GM21423 (cell line): Measurements from ENCODE around the gene IRF9.

ENCODE experiments used
- ATAC-seq: cut with Tn5 transposase; IDR thresholded peaks from one replicate; pipeline ENCODE4 v1.9.1; 2021; ENCODE audit warnings: mild to moderate bottlenecking, moderate library complexity; ENCODE audit not compliant: unreplicated experiment

The IRF9 gene

DNA sequence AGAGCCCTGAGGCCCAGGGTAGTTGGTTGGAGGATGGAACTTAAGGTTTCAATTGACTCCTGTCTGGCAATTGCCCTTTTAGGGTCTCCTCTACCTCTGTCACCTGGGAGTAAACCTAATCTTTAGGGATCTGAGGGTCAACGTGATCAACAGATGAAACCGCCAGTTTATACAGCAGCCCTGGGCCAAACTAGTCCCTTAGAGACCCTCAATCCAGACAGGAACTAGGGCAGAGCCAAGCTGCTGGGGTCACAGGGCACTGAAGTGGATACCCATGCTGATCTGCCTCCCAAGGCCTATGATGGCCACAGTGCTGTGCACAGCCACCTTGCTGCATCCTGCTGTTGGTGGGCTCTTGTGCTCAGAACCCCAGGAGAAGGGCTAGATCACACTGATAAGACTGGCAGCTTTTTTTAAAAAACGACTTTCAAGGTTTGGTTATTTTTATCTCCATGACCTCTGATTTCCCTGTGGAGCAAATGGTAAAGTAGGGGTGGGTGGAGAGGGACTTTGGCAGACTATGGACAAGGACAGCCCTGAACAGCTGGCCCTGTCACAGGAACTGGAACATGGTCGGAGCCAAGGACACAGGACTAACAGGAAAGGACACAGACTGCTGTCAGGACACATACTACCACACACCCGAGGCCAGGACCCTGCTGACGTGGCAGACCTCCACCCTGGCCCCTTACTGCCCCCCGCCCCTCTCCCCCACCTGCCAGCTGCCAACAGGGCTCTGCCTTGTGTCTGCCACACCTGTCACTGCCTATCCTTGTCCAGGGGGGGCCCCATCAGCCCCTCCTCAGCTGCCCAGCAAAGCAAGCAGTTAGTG is 30.1 kb upstream of the IRF9 start:
- no peak for ATAC-seq

DNA sequence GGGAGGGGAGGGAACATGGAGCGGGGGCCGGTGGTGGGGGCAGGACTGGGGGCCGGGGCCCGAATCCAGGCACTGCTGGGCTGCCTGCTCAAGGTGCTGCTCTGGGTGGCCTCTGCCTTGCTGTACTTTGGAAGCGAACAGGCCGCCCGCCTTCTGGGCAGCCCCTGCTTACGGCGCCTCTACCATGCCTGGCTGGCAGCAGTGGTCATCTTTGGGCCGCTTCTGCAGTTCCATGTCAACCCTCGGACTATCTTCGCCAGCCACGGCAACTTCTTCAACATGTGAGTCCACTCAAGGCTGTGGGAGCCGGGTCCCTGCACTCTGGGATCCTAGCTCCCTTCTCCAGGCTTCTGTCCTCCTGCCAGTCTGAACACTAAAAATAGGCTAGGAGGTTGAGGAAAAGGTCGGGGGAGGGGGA is 29.5 kb upstream of the IRF9 start:
- no peak for ATAC-seq

DNA sequence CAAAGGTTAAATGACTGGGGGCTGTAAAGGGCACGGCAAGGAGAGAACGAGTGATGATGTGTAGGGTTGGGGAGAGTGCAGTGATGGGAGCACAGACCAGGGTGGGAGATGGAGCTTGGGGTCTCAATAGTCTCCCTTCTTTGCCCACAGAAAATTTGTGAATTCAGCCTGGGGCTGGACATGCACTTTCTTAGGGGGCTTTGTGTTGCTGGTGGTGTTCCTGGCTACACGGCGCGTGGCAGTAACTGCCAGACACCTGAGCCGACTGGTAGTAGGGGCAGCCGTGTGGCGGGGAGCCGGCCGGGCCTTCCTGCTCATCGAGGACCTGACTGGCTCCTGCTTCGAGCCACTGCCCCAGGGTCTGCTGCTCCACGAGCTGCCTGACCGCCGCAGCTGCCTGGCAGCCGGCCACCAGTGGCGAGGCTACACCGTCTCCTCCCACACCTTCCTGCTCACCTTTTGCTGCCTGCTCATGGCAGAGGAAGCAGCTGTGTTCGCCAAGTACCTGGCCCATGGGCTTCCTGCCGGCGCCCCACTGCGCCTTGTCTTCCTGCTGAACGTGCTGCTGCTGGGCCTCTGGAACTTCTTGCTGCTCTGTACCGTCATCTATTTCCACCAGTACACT is 28.9 kb upstream of the IRF9 start:
- ATAC-seq: no peak

DNA sequence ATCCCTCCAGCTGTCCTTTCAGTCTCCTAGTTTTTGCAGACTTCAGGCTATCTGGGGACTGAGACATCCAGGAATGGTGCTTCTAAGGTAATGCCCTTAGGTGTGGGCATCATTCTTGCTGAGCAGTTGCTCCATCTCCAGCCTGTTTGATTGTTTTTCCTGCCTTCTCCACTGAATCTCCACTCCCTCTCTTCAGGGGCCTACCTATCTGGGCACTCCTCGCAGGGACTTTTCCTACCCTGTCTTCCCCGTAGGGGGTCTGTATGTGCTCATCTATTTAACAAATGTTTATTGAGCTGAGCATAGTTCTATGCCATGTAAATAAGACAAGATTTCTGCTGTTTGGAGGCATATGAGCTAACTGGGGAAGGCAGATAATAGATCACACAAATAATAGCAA is 28.1 kb upstream of the IRF9 start:
- no peak for ATAC-seq

DNA sequence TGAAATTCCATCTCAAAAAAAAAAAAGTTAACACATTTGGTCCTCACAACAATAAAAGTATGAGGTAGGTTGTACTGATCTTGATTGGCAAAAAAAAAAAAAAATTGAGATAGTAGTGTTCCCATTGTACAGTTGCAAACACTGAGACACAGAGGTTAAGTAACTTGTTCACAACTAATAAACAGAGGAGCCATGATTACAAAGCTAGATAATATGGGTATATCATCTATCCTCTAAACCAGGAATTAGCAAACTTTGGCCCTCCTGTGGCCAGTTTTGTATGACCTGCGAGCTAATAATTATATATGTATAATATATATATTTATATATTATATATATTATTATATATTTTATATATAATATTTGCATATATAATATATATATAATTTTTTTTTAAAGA is 27.3 kb upstream of the IRF9 start:
- no peak for ATAC-seq

DNA sequence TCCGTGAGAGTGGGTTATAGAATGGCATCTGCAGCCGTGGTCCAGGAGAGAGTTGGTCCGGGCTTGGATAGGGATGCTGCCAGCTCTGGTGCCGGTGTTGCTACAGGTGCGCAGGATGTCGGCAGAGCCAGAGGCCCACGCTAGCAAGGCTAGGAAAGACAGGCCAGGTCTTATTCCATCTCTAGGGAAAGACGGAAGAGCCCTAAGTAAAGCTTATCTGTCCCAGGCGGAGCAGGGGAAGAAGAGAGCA is 25.6 kb upstream of the IRF9 start:
- ATAC-seq: no peak

DNA sequence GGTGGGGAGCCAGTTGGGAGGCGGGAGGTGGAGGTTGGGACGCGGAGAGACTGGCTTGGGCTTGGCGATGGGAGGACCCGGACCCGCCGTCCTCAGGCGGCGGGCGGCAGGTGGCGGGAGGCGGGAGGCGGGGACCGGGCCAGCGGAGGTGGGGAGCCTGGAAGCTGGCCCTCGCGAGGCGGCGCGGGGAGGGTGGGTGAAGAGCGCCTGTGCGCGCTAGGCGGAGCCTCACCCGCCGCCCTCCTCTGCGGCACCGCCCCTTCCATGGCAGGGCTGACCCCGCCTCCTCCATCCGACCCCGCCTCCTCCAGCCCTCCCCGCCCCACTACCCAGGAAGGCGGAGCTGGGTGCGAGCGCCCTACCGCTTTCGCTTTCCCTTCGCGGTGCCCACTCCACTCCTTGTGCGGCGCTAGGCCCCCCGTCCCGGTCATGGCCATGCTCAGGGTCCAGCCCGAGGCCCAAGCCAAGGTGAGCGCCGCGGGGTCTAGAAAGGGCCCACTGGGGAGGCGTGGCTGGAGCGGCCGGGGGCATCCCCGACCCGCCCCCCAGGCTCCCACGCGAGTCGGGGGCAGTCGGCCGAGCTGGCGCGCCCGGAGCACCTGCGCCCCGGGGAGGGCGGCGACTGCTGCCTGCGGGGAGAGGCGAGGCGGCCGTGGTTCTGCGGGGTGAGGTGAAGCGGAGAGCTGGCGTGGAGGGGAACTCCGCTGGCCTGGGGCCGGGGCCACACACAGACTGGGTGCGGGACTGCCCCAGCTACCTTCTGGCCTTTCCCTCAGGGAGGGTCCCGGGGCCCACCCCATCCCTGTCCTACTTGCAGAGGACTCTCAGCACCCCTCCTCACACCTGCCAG is 25.0 kb upstream of the IRF9 start, which contains the start of gene PSME1:
TSS of gene PSME1 (plus strand) at position 361 of the 850 bp plus-strand sequence. CDS start at position 430, 69 bp downstream.
- ATAC-seq: peak; percentile 84

DNA sequence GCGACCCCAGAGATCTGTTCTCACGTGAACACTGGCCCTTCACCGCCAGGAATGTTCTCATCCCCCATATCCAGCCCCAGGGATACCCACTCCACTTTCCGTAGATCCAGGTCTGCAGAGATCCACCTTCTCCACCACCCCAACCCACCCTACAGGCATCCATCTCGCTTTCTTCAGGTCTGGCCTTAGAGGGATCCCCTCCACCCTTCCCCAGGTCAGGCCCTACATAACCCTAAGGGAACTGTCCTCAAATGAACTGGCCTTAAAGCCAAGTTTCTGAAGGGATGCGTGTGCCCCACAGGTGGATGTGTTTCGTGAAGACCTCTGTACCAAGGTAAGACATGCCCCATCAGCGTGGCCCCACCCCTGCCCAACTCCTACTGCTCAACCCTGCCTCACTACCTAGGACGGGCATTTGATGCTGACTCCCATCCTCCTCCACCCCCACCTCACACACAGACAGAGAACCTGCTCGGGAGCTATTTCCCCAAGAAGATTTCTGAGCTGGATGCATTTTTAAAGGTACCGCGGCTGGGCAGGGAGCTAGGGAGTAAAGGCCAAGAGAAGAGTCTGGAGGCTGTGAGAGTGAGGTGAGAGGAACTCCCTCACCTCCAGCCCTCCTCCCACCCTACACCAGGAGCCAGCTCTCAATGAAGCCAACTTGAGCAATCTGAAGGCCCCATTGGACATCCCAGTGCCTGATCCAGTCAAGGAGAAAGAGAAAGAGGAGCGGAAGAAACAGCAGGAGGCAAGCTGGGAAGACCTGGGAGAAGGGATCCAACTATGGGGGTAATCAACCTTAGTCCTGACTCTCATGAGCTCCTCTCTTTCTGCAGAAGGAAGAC is 24.2 kb upstream of the IRF9 start:
- no peak for ATAC-seq

DNA sequence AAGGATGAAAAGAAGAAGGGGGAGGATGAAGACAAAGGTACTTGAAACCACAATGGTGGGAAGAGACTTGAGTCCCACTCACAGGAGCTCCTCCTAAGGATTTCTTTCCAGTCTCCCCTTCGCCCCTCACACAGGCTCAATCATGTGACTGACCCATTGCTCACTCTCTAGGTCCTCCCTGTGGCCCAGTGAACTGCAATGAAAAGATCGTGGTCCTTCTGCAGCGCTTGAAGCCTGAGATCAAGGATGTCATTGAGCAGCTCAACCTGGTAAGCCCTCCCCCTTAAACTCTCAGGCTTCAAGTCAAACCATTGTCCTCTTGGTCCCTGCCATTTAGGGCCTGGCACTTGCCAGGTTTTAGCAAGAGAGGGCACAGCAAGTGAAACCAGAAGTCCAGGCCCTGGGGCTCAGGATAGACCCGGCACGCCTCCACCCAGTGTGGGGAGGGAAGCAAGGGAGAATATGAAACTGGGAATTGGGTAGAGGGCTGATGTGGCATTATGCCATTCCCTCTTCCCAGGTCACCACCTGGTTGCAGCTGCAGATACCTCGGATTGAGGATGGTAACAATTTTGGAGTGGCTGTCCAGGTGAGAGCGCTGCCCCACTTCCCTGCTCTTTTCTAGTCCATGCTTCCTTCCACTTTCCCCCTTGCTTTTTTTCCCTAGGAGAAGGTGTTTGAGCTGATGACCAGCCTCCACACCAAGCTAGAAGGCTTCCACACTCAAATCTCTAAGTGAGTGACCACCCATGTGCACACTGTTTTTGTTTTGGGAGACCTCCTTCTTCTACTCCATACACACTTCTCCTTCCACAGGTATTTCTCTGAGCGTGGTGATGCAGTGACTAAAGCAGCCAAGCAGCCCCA is 23.3 kb upstream of the IRF9 start:
- ATAC-seq: no peak

DNA sequence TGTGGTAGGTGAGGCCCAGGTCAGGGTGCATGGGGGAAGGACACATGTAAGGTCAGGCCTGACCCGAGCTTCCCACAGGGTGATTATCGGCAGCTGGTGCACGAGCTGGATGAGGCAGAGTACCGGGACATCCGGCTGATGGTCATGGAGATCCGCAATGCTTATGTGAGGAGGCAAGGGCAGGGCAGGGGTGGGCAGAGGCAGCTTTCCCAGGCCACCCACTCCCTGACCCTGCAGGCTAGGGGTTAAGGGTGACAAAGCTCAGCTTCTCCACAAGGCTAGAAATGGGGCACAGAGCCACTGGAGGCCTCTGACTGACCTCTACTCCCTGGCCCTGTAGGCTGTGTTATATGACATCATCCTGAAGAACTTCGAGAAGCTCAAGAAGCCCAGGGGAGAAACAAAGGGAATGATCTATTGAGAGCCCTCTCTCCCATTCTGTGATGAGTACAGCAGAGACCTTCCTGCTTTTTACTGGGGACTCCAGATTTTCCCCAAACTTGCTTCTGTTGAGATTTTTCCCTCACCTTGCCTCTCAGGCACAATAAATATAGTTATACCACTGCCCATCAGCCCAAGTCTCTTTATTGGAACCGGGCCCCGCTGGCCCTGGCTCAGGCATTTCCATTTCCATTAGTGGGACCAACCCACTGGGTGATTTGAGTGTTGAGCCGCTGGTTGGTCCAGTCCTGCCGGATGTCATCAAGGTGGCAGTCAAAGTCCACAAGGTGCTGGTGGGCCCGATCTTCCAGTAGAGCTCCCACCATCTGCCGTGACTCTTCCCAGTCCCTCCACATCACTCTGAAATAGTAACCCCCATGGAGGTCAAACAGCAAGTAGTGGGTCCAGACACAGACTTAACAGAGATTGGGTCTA is 22.4 kb upstream of the IRF9 start:
- no peak for ATAC-seq

DNA sequence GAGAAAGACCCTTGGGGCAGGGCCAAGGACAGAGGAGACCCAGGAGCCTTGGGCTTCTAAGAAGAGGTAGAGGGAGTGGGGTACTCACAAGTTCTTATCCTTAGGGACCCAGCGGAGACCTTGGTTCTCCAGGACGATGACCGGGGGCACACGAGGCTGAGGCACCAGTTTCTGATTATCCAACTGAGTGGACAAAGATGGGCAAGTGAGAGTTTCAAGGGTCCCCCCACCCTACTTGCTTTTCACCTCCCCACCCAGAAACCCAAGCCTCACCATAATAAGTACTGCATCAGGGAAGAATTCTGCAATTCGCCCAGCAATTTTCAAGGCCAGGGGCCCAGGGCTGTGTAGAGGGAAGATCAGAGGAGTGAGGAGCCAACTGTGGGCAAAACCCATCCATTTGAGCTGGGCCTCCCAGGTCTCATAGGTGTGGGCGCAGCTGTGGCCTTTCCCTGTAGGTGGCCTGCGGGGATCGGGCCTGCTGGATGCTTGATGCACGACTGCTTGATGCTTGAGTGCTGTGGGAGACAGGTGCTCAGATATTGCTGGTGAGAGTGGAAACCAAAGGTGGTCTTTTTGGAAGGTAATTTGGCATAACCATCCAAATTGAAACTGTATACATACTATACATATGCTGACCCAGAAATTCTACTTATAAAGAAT is 21.7 kb upstream of the IRF9 start:
- no peak for ATAC-seq

DNA sequence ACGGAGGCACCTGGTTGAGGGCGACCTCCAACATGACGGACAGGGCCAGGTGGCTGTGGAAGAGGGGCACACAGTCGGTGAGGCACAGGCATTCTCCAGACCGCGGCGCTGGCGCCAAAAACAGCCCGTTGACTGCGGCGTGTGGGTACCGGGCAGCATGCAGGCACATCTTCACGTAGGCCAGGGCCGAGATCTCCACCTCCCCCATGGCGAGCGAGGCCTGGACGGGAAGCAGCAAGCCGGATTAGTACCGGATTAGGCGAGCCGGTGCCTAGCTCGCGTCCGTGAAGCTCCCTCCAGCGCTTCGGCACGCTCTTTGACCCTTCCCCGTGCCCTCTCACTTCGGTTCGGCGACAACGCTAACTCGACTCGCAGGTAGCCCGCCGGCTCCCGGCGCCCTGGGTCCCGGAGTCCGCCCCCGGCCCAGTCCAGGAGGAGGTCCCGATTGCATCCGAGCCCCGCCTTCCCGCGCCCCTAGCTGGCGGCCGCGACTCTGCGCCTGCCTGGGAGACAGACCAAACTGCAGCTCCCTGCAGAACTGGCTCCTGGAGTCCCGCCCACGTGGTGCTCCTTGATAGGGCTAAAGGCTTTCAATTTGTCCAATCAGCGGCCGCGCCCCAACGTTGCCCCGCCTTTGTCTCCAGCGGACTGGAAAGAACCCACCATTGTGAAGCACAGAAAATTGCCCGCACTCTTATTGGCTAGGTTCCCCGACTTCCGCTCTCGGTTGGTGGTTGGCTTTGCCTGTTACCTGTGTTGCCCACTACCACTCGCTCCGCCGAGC is 19.8 kb upstream of the IRF9 start, which contains the start of gene EMC9:
TSS of gene EMC9 (minus strand) at position 495 of the 784 bp plus-strand sequence. CDS start at position 208, 287 bp downstream.
- ATAC-seq: peak; percentile 88

DNA sequence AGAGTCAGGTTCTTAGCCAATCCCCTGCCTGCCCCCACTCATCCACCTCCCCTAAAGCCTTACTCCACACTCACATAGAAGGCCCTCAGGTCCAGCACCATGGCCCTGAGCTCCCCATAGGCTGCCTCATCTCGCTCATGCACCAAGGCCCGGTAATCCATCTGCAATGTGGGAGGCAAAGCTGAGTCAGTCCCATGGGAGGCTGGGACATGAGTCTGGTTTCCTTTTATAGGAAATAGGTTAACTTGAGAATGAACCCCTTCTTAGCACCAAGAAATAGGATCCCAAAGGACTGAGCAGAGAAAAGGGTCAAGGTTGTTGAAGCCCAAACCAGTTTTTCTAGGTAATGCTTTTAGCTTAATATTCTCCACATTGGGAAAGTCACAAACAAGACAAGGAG is 17.6 kb upstream of the IRF9 start:
- ATAC-seq: no peak

DNA sequence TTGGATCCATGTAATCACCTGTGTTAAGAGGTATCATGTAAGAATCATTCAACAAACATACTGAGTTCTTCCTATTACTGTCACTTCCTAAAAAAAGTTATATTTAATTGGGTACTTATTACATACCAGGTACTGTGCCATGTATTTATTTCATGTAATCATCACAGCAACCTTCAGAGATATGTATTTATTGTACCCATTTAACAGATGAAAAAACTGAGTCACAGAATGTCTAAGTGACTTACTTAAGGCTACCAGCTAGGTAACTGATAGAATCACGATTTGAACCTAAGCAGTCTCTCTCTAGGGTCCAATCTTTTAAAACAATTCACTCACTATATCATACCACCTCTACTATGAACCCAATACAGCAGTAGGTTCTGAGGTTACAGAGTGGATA is 16.6 kb upstream of the IRF9 start:
- no peak for ATAC-seq

DNA sequence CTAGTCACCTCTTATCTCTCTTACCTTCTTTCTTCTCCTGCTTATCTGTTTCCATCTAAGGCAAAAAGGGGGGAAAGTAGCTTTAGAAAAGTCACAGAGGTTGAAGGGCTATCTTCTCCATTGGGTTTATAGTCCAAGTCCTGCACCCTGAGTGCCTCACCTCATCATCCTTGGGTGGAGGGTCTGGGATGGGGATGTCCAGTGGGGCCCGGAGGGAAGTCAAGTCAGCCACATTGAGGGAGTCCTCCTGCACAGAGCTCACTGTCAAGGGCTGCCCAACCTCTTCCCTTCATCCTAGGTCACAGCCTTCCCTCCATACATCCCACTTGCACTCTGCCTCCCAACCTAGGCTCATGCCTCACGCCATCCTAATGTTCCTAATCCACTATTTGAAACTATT is 15.8 kb upstream of the IRF9 start:
- ATAC-seq: no peak

DNA sequence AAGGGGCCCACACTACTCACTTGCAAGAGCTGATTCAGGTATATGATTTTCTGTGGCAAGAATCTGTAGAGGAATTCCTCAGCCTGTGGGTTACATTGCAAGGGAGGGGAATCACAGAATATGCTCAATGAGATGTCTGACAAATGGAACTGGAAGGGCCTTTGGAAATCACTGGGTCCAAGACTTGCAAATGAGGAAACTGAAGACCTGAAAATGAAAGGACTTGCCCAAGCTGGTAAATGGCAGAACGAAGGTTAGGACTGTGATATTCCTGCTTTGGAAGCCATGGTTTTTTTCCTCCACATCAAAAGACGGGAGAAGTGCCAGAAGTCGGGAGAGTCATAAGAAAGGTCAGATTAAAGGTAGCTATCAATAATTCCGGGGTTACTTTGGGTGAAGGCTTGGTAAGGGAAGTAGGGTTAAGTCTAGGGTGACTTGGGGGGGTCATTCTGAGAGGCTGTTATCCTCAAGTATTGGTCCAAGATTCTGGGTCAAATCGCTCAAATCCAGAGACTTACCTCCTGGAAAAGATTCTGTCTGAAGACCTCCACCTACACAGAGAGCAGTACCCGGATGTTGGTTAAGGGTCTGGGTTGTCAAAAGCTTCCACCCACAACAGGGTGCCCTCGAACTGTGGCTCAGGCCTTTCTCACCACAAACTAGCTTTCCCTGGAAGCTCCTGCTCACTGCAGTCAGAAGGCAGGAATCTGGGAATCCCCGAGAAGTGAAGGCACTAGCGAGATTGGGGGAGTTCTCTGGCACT is 15.2 kb upstream of the IRF9 start:
- ATAC-seq: no peak

DNA sequence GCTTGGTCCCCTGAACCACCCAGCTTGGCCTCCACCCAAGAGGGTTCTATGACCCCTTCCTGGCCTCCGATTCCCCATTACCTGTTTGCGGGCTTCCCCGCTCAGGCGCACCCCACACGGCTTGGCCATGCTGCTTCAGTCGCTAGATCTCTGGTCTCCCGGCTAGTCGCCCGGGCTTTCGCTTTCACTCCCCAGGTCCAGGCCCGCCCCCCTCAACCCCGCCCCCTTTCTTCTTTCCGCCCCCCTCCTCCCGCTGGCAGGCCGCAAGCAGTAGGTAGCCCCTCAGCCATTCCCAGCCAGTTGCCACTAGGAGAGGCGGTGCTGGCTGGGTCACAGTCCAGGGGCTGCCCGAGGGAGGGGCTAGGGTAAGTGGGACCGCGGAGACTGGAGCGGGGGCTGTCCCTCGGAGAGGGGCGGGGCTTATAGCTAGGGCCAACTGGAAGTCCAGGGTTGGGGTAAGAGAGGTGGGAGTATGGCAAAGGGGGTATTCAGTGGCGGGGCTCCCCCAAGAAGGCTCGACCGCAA is 14.6 kb upstream of the IRF9 start, which contains the start of gene PSME2:
TSS of gene PSME2 (minus strand) at position 158 of the 525 bp plus-strand sequence. CDS start at position 129, 29 bp downstream.
- peak; percentile 57 for ATAC-seq
